H1 (cell line): ENCODE data around the gene MITF. TPM values are rescaled to one million over a fixed set of nuclear protein-coding genes. Genes with fewer than 3 reads are reported as not detected.

ENCODE experiments used
- CTCF ChIA-PET: fragments of 300-600 bp; sonication (Branson Sonifier 250); formaldehyde crosslinking; loops from one replicate; lab custom pipeline; 2021; ENCODE audit not compliant: partially characterized antibody; lab: Charles Lee
- POLR2A ChIA-PET: fragments of 300-600 bp; sonication (Branson Sonifier 250); formaldehyde crosslinking; loops from one replicate; lab custom pipeline; 2021; ENCODE audit warnings: inconsistent platforms; ENCODE audit not compliant: partially characterized antibody; lab: Charles Lee
- DNase-seq, 2 experiments: peaks; one replicate each; pipeline versions ENCODE4 v3.0.0 to v3.0.0-alpha.2; 2010 to 2022; ENCODE audit warnings: low spot score in 2 of 2, low read depth in 1 of 2, mixed read lengths in 1 of 2
- FAIRE-seq: peaks from 2 replicates; lab custom pipeline; 2011; peaks lifted over from hg19 to GRCh38; lab: Jason Lieb, UNC
- H2AFZ ChIP-seq: 2 replicates; pipeline ENCODE4 v1.8.1; 2012; ENCODE audit warnings: low read length, inconsistent platforms
- H2AK5ac ChIP-seq: 2 replicates; pipeline ENCODE4 v1.6.1; 2013; ENCODE audit warnings: low read depth, low read length
- H2BK120ac ChIP-seq: replicated peaks from 2 replicates; pipeline ENCODE3; 2013; ENCODE audit warnings: low read depth, low read length, inconsistent platforms
- H2BK12ac ChIP-seq: 2 replicates; pipeline ENCODE4 v1.6.1; 2013; ENCODE audit warnings: low read depth, low read length
- H2BK15ac ChIP-seq: 2 replicates; pipeline ENCODE4 v1.6.1; 2013; ENCODE audit warnings: low read length
- H2BK20ac ChIP-seq: 2 replicates; pipeline ENCODE4 v1.6.1; 2013; ENCODE audit warnings: low read length
- H2BK5ac ChIP-seq: 2 replicates; pipeline ENCODE4 v1.6.1; 2013; ENCODE audit warnings: low read depth, low read length
- H3K14ac ChIP-seq: 2 replicates; pipeline ENCODE4 v1.6.1; 2013; ENCODE audit warnings: inconsistent platforms; ENCODE audit not compliant: insufficient read length
- H3K18ac ChIP-seq: 2 replicates; pipeline ENCODE4 v1.6.1; 2013; ENCODE audit warnings: low read length; ENCODE audit errors: extremely low read depth
- H3K23ac ChIP-seq: 2 replicates; pipeline ENCODE4 v1.6.1; 2013; ENCODE audit warnings: inconsistent platforms; ENCODE audit not compliant: insufficient read length
- H3K23me2 ChIP-seq: 2 replicates; pipeline ENCODE4 v1.6.1; 2013; ENCODE audit warnings: low read depth, low read length
- H3K27ac ChIP-seq: 2 replicates; pipeline ENCODE4 v1.6.1; 2011; ENCODE audit warnings: low read depth, low read length, inconsistent platforms
- H3K27me3 ChIP-seq, 4 experiments: replicated peaks in 1 of 4; 1 replicate in 1 of 4; 2 replicates in 3 of 4; pipeline versions ENCODE4 v1.6.1 to v1.8.1; 2011 to 2013; ENCODE audit warnings: low read length in 3 of 4, mild to moderate bottlenecking in 3 of 4, inconsistent platforms in 2 of 4, mixed read lengths in 2 of 4, moderate library complexity in 1 of 4; ENCODE audit not compliant: control insufficient read depth in 3 of 4, insufficient read depth in 3 of 4; ENCODE audit errors: extremely low read depth in 1 of 4
- H3K36me3 ChIP-seq, 4 experiments: 2 replicates each; pipeline versions ENCODE4 v1.6.1 to v1.8.1; 2011 to 2013; ENCODE audit warnings: mild to moderate bottlenecking in 4 of 4, low read length in 3 of 4, moderate library complexity in 2 of 4, control low read depth in 1 of 4, inconsistent platforms in 1 of 4; ENCODE audit not compliant: insufficient read depth in 4 of 4, control insufficient read depth in 2 of 4
- H3K4ac ChIP-seq: replicated peaks from 2 replicates; pipeline ENCODE3; 2013; ENCODE audit warnings: low read length, low read depth, mixed read lengths, inconsistent platforms; ENCODE audit not compliant: insufficient read length
- H3K4me1 ChIP-seq, 4 experiments: replicated peaks in 1 of 4; 1 replicate in 1 of 4; 2 replicates in 3 of 4; pipeline versions ENCODE4 v1.6.1 to v1.8.1; 2011 to 2013; ENCODE audit warnings: low read length in 3 of 4, inconsistent platforms in 2 of 4, mixed read lengths in 1 of 4; ENCODE audit not compliant: insufficient read depth in 4 of 4, control insufficient read depth in 3 of 4
- H3K4me2 ChIP-seq, 2 experiments: 2 replicates each; pipeline versions ENCODE4 v1.6.1 to v1.8.1; 2011 to 2013; ENCODE audit warnings: low read depth in 2 of 2, low read length in 2 of 2, control low read depth in 1 of 2, inconsistent platforms in 1 of 2, mild to moderate bottlenecking in 1 of 2; ENCODE audit not compliant: insufficient read depth in 1 of 2
- H3K4me3 ChIP-seq, 4 experiments: fragments of 200-600, 300-600 bp in 1 of 4; sonication (generic), shearing (Covaris generic), sonication (Bioruptor Twin) in 1 of 4; 2 replicates each; pipeline versions ENCODE4 v1.5.1 to v1.8.1; 2011 to 2016; ENCODE audit warnings: low read length in 4 of 4, low read depth in 3 of 4, control low read depth in 2 of 4, inconsistent platforms in 2 of 4, mild to moderate bottlenecking in 2 of 4, mixed read lengths in 1 of 4, moderate library complexity in 1 of 4; ENCODE audit not compliant: insufficient read depth in 2 of 4; ENCODE audit errors: extremely low read depth in 1 of 4
- H3K56ac ChIP-seq: replicated peaks from 2 replicates; pipeline ENCODE3; 2013; ENCODE audit warnings: low read depth, mild to moderate bottlenecking, mixed read lengths, low read length, inconsistent platforms; ENCODE audit not compliant: insufficient read length
- H3K79me1 ChIP-seq: 2 replicates; pipeline ENCODE4 v1.6.1; 2013; ENCODE audit warnings: low read depth, low read length, control low read depth
- H3K79me2 ChIP-seq, 2 experiments: 2 replicates each; pipeline versions ENCODE4 v1.6.1 to v1.8.1; 2012 to 2013; ENCODE audit warnings: low read length in 2 of 2, mild to moderate bottlenecking in 2 of 2, inconsistent platforms in 1 of 2; ENCODE audit not compliant: insufficient read depth in 2 of 2, control insufficient read depth in 1 of 2
- H3K9ac ChIP-seq, 4 experiments: replicated peaks in 1 of 4; 1 replicate in 1 of 4; 2 replicates in 3 of 4; pipeline versions ENCODE4 v1.6.1 to v1.8.1; 2011 to 2013; ENCODE audit warnings: low read depth in 3 of 4, low read length in 3 of 4, control low read depth in 2 of 4, mild to moderate bottlenecking in 2 of 4, moderate library complexity in 2 of 4, inconsistent platforms in 1 of 4; ENCODE audit errors: extremely low read depth in 1 of 4
- H3K9me3 ChIP-seq, 2 experiments: 2 replicates each; pipeline versions ENCODE4 v1.6.1 to v1.8.1; 2012 to 2013; ENCODE audit warnings: mild to moderate bottlenecking in 2 of 2, moderate library complexity in 2 of 2, control low read depth in 1 of 2, inconsistent platforms in 1 of 2, low read depth in 1 of 2, low read length in 1 of 2, mixed read lengths in 1 of 2; ENCODE audit not compliant: insufficient read depth in 2 of 2
- H4K20me1 ChIP-seq, 2 experiments: replicated peaks in 1 of 2; 2 replicates each; pipeline versions ENCODE3 to v1.8.1; 2011 to 2013; ENCODE audit warnings: inconsistent platforms in 2 of 2, low read length in 2 of 2, mild to moderate bottlenecking in 1 of 2; ENCODE audit not compliant: insufficient read depth in 2 of 2, control insufficient read depth in 1 of 2
- H4K5ac ChIP-seq: 2 replicates; pipeline ENCODE4 v1.6.1; 2013; ENCODE audit warnings: low read length, low read depth, mixed read lengths, inconsistent platforms; ENCODE audit not compliant: insufficient read length
- H4K8ac ChIP-seq: 2 replicates; pipeline ENCODE4 v1.8.0; 2013; ENCODE audit warnings: mild to moderate bottlenecking, moderate library complexity, low read length, inconsistent platforms; ENCODE audit not compliant: insufficient read depth; ENCODE audit errors: extremely low read depth
- H4K91ac ChIP-seq: replicated peaks from 2 replicates; pipeline ENCODE3; 2013; ENCODE audit warnings: low read length, mixed read lengths, inconsistent platforms; ENCODE audit not compliant: insufficient read length
- EP300 ChIP-seq, 2 experiments: IDR thresholded peaks; 1 replicate in 1 of 2; 2 replicates in 1 of 2; pipeline ENCODE4 v1.6.1; 2011 to 2012; ENCODE audit warnings: low read depth in 2 of 2, low read length in 2 of 2, mild to moderate bottlenecking in 2 of 2, borderline replicate concordance in 1 of 2, inconsistent platforms in 1 of 2, moderate library complexity in 1 of 2
- HDAC6 ChIP-seq: IDR thresholded peaks from one replicate; pipeline ENCODE4 v1.7.1; 2012; ENCODE audit warnings: low read depth, mild to moderate bottlenecking, inconsistent platforms, low read length, moderate library complexity
- MAFK ChIP-seq: IDR thresholded peaks from 2 replicates; pipeline ENCODE4 v1.6.1; 2012; ENCODE audit warnings: low read depth, mild to moderate bottlenecking, improper control_type of control experiment, low read length
- PHF8 ChIP-seq: fragments of 200-600 bp; sonication (generic); conservative IDR thresholded peaks from 2 replicates; pipeline ENCODE4 v1.7.1; 2012; ENCODE audit warnings: low read depth, mild to moderate bottlenecking, inconsistent platforms, low read length, moderate library complexity
- POLR2AphosphoS5 ChIP-seq: IDR thresholded peaks from 2 replicates; pipeline ENCODE4 v1.6.1; 2011; ENCODE audit warnings: low read depth, low read length
- RFX5 ChIP-seq: IDR thresholded peaks from 2 replicates; pipeline ENCODE4 v1.6.1; 2011; ENCODE audit warnings: low read depth, low read length, improper control_type of control experiment, borderline replicate concordance
- TAF1 ChIP-seq: IDR thresholded peaks from 2 replicates; pipeline ENCODE4 v1.6.1; 2011; ENCODE audit warnings: mild to moderate bottlenecking, low read depth, low read length
- ZNF274 ChIP-seq: IDR thresholded peaks from 2 replicates; pipeline ENCODE4 v1.7.0; 2012; ENCODE audit warnings: low read length, borderline replicate concordance; ENCODE audit errors: extremely low read depth
- WGBS, 2 experiments: shearing (Covaris generic) in 1 of 2; methylation state at CpG; one replicate each; pipeline versions ENCODE4 v1.1.6 to v1.1.7; 2013 to 2015; ENCODE audit warnings: low lambda C conversion rate in 2 of 2, mixed read lengths in 2 of 2, inconsistent platforms in 1 of 2, low coverage in 1 of 2, missing lambda C conversion rate in 1 of 2; ENCODE audit not compliant: insufficient replicate concordance in 2 of 2, insufficient coverage in 1 of 2, insufficient read length in 1 of 2; ENCODE audit errors: extremely low coverage in 1 of 2, missing lambda C conversion rate in 1 of 2; 5-methylcytosine and 5-hydroxymethylcytosine counted together
- polyA plus RNA-seq, 7 experiments: library from polyadenylated mRNA; depleted of rRNA in 3 of 7; stranded (reverse) in 5 of 7; unstranded in 2 of 7; fragments of >200 nt in 5 of 7; fragments of 200-250 nt in 2 of 7; gene quantifications; 1 replicate in 5 of 7; 2 replicates in 1 of 7; 4 replicates in 1 of 7; pipeline versions ENCODE4 v1.2.1 to v1.2.3, GENCODE V29; 2011 to 2013; ENCODE audit warnings: missing spikeins in 2 of 7, mixed read lengths in 2 of 7
- total RNA-seq: library from RNA; stranded (reverse); fragmentation: NEBNext Ultra II Directional; extraction: Animal tissue kit (Norgen Biotek cat#: 25700); gene quantifications from 2 replicates; pipeline ENCODE4 v1.2.1, GENCODE V29; 2021

MITF gene
- total and polyA plus RNA-seq, 2 of the 8 experiments (the other 6 are each of a cell fraction or from before 2014, with no cell fraction given), result 0.53 to 1.4 TPM

- no peak overlapping the region for H3K14ac ChIP-seq
- TF ChIP-seq MAFK, result no peak
- TF ChIP-seq ZNF274, result no peak
- TF ChIP-seq PHF8, result no peak
- TF ChIP-seq HDAC6, result no peak
- no peak for TF ChIP-seq RFX5
- TF ChIP-seq EP300 (IDR thresholded peaks at IDR 0.05; ENCODE audit: borderline replicate concordance in 1 of 2, low read depth in 2 of 2, low read length in 2 of 2), result no peak
- no peak for TF ChIP-seq POLR2AphosphoS5
- TF ChIP-seq TAF1, result no peak
- H3K9ac ChIP-seq, result no peak overlapping the region
- H4K20me1 ChIP-seq, result no peaks in the 10 kb centered on the region
- no peaks in the 10 kb centered on the region for H3K9me3 ChIP-seq
- no peaks in the 10 kb centered on the region for H3K36me3 ChIP-seq
- H4K8ac ChIP-seq, result no peak overlapping the region
- FAIRE-seq (no peak), DNase-seq (no peak)
- H3K4me1 ChIP-seq, result no peaks in the 10 kb centered on the region
- no peak overlapping the region for H2AK5ac ChIP-seq
- H3K4me2 ChIP-seq, result no peak overlapping the region
- ChIA-PET CTCF (no interaction called here), POLR2A (no interaction called here)
- no peak overlapping the region for H4K91ac ChIP-seq
- H3K23ac ChIP-seq, result no peak overlapping the region
- H3K27ac ChIP-seq, result no peak overlapping the region
- H2BK120ac ChIP-seq, result no peak overlapping the region
- no peaks in the 10 kb centered on the region for H3K27me3 ChIP-seq
- H2BK20ac ChIP-seq, result no peak overlapping the region
- WGBS, 2 experiments, result 86% methylated on average over 1 of the region's 1 CpG; no CpG with 5 or more reads in 1 of the 2 experiments
- no peak overlapping the region for H2BK12ac ChIP-seq
- H3K79me2 ChIP-seq, result no peaks in the 10 kb centered on the region
- no peak overlapping the region for H3K18ac ChIP-seq
- no peak overlapping the region for H2BK5ac ChIP-seq
- H4K5ac ChIP-seq, result no peak overlapping the region
- no peak overlapping the region for H3K56ac ChIP-seq
- no peaks in the 10 kb centered on the region for H3K23me2 ChIP-seq
- no peaks in the 10 kb centered on the region for H3K79me1 ChIP-seq
- no peak overlapping the region for H3K4me3 ChIP-seq
- H3K4ac ChIP-seq, result no peak overlapping the region
- no peak overlapping the region for H2AFZ ChIP-seq
- no peak overlapping the region for H2BK15ac ChIP-seq
These were observed 272.3 kb downstream of the MITF start for GRCh38 chr3:70011582-70011981.
